ENCODE measurements around the gene SLC49A3.

Gene SLC49A3

DNA sequence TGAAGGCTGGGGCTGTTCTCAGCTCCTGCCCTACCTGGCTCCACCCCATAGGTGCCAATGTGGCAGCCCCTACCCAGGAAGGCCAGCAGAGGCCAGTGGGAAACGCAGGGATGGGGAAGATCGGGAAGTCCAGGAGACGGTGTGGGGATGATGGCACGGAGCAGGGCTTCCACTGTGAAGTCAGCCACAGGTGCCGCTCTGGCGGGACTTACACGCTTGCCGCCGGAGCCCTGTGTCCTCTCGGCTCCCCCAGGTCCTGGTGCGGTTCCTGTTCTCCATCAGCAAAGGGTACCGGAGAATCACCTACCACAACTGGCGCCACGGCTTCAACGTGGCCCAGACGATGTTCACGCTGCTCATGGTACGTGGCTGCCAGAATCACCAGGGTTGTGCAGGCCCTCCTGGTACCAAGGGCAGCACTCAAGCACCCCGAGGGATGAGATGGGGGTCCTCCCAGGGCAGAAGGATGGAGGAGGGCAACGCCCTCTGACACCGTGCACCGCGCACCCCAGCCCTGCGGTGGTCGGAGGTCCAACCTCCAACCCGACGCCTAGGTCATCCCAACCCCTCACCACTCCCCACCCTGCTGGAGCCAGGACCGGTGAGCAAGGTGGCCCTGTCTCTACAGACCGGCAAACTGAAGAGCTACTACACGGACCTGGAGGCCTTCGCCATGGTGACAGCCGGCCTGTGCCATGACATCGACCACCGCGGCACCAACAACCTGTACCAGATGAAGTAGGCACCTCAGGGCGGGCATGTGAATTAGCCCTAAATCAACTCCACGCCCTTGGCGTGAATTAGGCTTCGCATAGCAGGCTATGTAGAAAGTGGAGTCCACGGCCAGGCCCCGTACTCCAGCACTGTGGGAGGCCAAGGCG, 26.8 kb downstream of the SLC49A3 start:
- no peak overlapping the region for H3K4me3 ChIP-seq (ENCODE audit: low read depth, low read length)
- TF ChIP-seq, protein P1, sequence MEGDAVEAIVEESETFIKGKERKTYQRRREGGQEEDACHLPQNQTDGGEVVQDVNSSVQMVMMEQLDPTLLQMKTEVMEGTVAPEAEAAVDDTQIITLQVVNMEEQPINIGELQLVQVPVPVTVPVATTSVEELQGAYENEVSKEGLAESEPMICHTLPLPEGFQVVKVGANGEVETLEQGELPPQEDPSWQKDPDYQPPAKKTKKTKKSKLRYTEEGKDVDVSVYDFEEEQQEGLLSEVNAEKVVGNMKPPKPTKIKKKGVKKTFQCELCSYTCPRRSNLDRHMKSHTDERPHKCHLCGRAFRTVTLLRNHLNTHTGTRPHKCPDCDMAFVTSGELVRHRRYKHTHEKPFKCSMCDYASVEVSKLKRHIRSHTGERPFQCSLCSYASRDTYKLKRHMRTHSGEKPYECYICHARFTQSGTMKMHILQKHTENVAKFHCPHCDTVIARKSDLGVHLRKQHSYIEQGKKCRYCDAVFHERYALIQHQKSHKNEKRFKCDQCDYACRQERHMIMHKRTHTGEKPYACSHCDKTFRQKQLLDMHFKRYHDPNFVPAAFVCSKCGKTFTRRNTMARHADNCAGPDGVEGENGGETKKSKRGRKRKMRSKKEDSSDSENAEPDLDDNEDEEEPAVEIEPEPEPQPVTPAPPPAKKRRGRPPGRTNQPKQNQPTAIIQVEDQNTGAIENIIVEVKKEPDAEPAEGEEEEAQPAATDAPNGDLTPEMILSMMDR (IDR thresholded peaks at IDR 0.05; ENCODE audit: borderline replicate concordance, insufficient read depth, low read depth, low read length): no peak

DNA sequence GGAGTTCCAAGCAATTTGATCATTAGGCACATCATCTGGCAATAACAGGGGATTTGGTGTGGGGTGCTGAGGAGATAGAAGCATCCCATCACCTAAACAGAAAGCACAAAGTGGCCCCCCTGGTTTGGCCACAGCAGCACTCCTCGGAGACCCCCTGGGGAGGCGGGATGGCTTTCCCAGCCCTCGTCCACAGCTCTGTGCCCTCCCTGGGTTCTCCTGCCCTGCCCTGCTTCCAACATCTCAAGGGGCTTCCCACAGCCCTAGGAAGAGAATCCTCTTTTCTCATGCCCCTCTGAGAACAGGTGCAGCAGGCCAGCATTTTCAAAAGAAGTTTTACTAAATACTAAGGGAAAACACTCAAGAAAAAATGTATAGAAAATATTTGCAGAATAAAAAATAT, 27.7 kb downstream of the SLC49A3 start:
- TF ChIP-seq, protein P1 (IDR thresholded peaks at IDR 0.05; ENCODE audit: borderline replicate concordance, insufficient read depth, low read depth, low read length): no peak
- no peak overlapping the region for H3K4me3 ChIP-seq (ENCODE audit: low read depth, low read length)

DNA sequence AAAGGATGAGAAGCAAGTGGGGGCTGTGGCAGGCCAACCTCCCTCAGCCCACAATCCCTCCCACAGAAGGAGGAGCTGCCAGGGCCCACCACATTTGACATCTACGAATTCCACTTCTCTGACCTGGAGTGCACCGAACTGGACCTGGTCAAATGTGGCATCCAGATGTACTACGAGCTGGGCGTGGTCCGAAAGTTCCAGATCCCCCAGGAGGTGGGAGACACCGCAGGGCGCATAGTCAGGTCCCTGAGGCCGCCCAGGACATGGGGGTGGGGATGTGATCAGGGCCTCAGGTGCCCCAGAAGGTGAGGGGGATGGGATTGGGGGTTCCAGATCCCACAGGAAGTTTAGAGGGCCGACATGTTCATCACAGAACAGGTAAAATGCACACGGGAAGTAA, 28.6 kb downstream of the SLC49A3 start:
- TF ChIP-seq, protein P1 (IDR thresholded peaks at IDR 0.05; ENCODE audit: borderline replicate concordance, insufficient read depth, low read depth, low read length): no peak
- no peak overlapping the region for H3K4me3 ChIP-seq (ENCODE audit: low read depth, low read length)

DNA sequence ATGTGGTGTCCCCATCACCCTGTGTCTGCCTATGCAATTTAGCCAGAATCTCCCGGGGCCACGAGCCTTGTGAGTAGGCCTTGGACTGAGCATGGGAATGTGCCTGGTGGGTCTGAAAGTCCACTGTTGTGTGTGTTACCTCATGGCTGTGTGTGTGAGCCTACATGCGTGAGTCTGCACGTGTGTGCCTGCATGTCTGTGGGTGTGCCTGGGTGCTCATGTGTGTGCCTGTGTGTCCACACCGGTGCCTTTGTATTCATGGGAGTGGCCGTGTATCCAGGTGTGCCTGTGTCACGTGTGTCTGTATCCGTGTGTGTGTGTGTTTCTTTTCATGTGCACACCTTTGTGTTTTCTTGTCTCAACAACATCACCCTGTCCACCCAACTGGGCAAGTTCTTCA, 29.1 kb downstream of the SLC49A3 start:
- TF ChIP-seq, protein P1 (IDR thresholded peaks at IDR 0.05; ENCODE audit: borderline replicate concordance, insufficient read depth, low read depth, low read length): no peak
- H3K4me3 ChIP-seq (ENCODE audit: low read depth, low read length): no peak overlapping the region

DNA sequence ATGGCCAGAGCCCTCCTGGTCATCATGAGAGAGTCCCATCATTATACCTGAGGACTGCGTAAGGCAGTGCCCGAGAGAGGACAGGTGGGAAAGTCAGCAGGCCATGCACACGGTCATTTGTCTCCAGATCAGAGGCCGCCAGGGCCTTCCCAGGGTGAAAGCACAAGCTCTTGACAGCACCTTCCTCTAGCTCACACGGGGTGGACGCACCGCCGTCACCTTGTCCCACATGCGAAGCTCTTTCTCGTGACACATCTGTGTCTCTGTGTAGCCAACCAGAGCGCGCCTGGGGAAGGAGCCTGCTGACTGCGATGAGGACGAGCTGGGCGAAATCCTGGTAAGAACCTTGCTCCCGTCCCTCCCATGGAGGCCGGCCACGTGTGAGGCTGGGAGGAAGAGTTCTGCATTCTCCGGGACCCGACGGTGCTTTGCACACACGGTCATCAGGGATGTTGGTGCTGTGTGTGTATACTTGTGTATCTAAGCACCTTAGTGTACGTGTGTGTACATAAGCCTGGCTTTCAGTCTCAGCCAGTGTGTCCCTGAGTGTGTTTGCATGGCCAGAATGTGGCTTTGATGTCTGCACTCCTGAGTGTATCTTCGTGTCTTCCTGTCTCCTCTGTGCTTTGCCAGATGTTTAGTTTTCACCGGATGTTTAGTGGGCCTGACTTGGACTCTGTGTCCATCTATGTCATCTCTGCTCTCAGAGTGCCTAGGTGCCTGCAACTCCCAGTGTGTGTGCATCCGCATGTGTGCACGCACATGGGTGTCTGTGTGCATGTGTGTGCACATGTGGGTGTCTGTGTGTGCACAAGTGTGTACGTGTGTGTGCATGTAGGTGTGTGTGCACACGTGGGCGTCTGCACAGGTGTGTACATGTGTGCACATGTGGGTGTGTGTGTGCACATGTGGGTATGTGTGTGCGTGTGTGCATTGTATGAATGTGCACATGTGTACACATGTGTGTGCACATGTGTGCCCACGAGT, 30.0 kb downstream of the SLC49A3 start:
- TF ChIP-seq, protein P1 (IDR thresholded peaks at IDR 0.05; ENCODE audit: borderline replicate concordance, insufficient read depth, low read depth, low read length): no peak
- H3K4me3 ChIP-seq (ENCODE audit: low read depth, low read length): no peak overlapping the region

DNA sequence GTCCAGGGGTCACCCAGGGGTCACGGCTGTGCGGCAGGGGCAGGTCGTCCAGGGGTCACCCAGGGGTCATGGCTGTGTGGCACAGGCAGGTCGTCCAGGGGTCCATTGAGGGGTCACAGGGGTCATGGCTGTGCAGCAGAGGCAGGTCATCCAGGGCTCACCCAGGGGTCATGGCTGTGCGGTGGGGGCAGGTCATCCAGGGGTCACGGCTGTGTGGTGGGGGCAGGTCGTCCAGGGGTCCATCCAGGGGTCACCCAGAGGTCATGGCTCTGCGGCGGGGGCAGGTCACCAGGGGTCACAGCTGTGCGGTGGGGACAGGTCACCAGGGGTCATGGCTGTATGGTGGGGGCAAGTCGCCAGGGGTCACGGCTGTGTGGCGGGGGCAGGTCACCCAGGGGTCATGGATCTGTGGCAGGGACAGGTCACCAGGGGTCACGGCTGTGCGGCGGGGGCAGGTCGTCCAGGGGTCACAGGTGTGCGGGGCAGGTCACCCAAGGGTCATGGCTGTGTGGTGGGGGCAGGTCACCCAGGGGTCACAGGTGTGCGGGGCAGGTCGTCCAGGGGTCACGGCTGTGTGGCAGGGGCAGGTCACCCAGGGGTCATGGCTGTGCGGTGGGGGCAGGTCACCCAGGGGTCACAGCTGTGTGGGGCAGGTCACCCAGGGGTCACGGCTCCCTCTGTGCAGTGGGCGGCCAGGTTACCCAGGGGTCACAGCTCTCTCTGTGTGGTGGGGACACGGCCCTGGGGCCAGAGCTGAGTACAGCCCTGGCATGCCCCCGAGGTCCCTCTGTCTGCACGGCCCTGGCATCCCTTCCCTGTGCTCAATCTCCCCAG, 30.9 kb downstream of the SLC49A3 start:
- TF ChIP-seq, protein P1 (IDR thresholded peaks at IDR 0.05; ENCODE audit: borderline replicate concordance, insufficient read depth, low read depth, low read length): no peak
- H3K4me3 ChIP-seq (ENCODE audit: low read depth, low read length): no peak overlapping the region

Data from GM12875 (cell line).